ENCODE results near the gene KLK4.

GRCh38 chr19:50857366-50857765 is 53.8 kb downstream of the KLK4 start:
- TF ChIP-seq CTCF (IDR thresholded peaks at IDR 0.05 in 8 of 11, conservative IDR thresholded peaks at IDR 0.05 in 3 of 11) (no peak), POLR2AphosphoS5 (IDR thresholded peaks at IDR 0.05) (no peak)

All from spleen (tissue), 7 donors.